ENCODE measurements around the gene MLC1. TPM values are rescaled to one million over a fixed set of nuclear protein-coding genes. Genes with fewer than 3 reads are reported as not detected.

MLC1 gene
- total RNA-seq, 1 donor from 2014 or later = not detected

DNA sequence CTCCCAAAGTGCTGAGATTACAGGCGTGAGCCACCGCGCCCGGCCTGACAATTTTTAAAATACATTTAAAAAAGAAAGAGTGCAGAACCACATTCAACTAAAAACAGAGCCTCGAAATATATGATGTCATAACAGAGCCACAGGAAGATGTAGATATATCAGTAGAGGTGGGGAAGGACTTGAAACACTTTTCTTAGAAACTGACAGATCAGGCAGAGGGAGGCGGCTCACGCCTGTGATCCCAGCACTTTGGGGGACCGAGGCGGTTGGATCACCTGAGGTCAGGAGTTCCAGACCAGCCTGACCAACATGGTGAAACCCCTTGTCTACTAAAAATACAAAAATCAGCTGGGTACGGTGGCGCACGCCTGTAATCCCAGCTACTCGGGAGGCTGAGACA, 7.0 kb downstream of the MLC1 start:
- no peak for DNase-seq (ENCODE audit: low read depth in 2 of 2)

DNA sequence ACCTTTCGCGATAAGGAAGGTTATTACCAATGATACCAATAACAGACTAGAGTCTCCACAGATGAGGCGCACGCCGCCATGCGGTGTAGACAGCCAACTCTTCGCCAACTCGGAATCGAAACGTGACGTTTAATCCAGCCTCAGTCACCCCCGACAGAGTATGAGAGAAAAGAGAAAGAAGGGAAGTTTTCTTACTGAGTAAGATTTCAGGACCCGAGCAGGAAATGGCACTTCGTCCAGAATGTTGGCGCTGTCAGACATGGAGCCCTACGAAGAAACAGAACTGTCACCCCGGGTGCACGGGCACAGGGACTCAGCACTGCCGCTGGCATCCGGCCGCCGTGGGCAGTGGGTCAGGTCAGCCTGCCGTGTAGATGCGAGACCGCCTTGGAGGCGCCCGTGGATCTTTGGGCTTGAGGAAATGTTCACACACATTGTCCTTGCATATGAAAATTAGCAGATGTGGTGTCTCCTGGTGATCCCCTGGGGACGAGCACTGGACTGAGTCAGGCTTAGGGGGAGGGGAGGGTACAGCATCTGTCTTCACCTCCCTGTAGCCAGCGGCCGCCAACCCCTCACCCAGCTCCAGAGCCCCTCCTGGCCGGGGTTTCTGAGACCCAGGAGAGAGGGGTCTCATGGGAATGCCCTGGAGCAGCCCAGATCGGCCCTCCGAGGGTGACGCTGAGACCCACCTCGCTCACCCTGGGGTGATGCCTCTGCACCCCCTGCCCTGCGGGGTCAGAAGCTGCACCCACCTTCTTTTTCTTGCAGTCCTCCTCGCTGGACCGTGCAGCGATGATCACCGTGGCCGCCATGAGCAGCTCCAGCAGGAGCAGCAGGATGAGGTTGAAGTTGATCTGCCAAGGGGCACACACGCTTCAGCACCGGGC, 8.3 kb downstream of the MLC1 start:
- DNase-seq (ENCODE audit: low read depth in 2 of 2) = no peak

DNA sequence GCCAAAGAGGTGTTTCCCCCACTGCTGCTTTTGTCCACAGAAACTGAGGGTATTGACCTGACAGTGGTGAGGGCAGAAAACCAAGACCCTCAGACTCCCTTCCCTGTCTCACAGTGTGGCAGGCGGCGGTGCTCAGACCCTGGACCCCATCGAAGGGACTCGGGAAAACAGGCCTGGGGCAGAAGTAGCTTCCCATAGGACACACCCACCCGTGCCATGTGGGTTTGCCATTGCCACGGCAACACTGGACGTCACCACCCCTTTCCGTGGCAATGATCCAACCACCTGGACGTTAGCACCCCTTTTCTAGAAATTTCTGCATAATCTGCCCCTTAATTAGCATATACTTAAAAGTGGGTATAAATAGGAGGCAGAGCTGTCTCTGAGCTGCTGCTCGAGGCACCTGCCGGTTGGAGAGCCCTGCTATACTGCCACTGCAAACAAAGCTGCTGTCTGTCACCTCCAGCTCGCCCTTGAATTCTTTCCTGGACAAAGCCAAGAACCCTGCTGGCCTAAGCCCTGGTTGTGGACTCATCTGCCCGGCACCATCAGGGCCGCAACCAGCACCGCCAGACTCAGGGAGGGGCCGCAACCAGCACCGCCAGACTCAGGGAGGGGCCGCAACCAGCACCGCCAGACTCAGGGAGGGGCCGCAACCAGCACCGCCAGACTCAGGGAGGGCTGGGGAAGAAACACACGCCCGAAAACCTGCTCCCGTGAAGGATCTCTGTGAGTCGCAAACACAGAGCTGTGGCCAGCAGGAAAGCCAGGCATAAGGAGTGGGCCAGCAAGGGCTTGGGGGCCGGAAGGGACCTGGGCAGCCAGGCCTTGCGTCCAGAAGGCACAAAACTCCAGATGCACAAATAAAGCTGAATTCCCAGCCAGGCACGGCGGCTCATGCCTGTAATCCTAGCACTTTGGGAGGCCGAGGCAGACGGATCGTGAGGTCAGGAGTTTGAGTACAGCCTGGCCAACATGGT, 10.4 kb downstream of the MLC1 start:
- DNase-seq (ENCODE audit: low read depth in 2 of 2) = no peak

DNA sequence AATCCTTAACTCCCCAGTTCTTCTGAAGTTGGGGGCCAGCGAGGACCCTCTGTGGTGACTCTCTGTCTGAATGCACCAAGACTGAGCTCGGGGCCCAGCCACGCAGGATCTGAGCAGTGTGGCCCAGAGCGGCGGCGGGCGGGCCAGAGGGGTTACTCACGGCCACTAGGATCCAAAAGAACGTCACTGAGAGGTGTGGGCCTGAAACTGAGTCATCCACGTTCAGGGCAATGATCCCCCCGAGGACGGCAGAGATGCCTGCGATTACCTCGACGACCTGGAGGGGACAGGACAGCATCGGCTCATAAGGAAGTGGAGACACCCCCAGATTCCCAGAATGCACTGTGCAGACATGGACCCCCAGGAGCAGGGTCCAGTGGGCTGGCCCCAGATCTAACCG, 11.2 kb downstream of the MLC1 start:
- no peak for DNase-seq (ENCODE audit: low read depth in 2 of 2)

DNA sequence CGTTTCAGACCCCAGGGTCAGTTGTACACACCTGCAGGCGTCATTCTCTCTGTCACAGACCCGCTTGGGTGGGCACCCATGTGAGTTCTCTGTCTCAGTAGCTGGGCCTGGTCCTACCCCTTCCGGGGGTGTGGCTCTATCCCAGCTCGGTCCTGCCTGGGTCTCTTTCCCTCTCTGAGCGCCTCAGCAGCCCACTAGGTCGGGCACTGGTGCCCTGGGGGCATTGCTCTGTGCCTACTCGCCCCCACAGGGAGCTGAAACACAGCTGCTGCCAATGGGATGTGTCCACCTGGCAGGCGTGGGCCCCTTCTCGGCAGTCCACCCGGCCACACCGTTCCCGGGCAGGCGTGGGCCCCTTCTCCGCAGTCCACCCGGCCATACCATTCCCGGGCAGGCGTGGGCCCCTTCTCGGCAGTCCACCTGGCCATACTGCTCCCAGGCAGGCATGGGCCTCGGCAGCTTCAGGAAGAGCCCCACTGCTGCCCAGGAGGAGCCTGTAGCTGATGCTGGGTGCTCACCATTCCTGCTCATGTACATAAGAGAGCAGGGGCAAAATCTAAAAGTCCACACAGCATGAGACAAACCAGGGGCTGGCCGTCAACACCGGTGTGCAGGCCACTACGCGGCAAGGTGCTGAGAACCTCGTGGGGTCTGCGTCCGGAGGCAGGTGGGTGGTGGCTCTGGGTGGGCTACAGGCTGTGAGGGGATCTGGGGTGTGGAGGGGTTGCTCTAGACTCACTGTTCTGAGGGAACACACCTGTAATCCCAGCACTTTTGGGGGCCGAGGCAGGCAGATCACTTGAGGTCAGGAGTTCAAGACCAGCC, 12.3 kb downstream of the MLC1 start:
- no peak for DNase-seq (ENCODE audit: low read depth in 2 of 2)

DNA sequence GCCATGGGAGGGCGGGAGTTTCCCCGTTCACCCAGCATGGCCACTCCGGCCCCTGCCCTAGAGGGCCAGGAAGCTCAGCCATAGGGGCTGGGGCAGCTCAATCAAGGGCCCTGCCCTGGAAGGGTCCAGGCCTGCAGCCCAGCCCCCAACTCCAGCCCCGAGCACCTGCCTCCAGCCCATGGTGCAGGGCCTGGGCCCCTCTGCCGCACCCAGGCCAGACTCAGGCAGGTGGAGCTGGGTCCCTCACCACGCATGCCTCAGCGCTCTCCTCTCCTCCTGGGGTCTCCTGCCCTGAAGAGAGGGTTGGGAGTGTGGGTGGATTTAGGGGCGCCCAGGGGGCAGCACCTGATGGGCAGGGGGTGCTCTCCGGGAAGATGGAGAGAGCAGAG, 13.1 kb downstream of the MLC1 start:
- no peak for DNase-seq (ENCODE audit: low read depth in 2 of 2)

DNA sequence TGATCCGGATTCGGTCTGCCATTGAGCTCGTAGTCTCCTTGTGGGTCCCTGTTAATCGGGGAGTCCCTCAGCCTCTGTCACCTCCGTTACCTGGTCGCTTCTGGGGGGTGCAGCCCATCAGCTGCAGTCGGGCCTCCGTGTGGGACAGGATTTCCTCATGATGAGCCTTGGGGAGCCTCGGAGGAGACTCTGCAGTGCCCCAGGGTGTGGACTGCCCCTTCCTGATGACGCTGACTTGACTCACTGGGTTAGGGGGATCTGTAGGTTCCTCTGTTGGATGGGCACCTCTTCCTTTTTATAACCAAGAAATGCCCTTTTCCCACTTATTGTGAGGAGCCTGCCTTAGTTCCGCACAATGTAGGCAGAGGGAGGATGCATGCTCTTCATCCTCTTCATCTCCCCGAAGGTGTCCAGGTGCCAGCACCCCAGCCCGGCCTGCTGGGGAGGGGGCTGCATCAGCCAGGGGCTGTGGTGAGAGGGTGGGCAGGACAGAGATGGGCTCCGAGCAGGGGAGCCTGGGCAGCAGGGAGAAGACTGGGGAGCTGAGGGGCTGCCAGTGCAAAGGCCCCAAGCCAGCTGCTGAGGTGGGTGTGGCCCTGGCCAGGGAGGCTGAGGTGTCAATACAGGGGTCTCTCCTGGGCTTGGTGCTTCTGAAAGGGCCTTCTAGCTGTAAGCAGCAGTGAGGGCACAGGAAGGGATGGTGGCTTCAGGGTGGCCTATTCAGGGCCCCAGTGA, 13.6 kb downstream of the MLC1 start:
- DNase-seq (ENCODE audit: low read depth in 2 of 2) = no peak

DNA sequence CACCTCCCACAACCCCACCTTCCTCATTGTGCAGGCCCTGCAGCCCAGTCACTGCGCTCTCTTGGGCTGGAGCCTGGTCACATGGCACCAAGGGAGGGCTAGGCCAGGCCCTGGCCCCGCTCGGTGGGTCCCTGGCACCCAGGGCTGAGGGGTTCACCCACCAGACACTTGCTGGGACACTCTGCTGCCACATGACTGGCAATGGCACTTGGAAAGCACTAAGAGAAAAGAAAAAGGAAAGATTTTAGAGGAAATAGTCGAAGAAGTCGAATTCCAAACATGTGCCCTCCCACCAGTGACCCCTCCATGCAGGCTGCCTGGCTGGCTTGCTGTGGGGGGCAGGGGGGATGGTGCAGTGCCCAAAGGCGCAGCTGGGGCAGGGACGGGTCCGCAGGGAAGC, 14.9 kb downstream of the MLC1 start:
- no peak for DNase-seq (ENCODE audit: low read depth in 2 of 2)

DNA sequence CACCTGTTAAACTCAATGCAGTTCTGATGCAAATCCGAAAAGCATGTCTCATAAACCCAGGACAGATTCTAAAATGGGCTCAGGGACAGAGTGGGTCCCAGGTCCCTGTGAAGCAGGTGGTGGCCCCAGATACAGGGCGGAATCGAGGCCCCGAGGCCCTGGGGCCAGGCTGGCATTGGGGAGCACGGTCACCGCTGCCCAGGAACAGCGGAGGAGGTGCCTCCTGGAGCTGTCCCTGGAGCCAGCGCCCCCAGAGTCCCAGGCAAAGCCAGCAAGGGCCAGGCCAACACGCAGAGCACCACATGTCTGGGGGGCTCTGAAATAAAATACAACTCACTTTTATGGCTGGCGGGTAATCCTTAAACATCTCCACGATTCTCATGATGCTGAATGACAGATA, 17.1 kb downstream of the MLC1 start:
- DNase-seq (ENCODE audit: low read depth in 2 of 2) = no peak

DNA sequence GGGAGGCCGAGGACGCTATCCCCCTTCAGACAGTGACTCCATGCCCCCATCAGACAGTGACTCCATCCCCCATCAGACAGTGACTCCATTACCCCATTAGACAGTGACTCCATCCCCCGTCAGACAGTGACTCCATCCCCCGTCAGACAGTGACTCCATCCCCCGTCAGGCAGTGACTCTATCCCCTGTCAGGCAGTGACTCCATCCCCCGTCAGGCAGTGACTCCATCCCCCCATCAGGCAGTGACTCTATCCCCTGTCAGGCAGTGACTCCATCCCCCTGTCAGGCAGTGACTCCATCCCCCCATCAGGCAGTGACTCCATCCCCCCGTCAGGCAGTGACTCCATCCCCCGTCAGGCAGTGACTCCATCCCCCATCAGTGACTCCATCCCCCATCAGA, 18.0 kb downstream of the MLC1 start:
- no peak for DNase-seq (ENCODE audit: low read depth in 2 of 2)

DNA sequence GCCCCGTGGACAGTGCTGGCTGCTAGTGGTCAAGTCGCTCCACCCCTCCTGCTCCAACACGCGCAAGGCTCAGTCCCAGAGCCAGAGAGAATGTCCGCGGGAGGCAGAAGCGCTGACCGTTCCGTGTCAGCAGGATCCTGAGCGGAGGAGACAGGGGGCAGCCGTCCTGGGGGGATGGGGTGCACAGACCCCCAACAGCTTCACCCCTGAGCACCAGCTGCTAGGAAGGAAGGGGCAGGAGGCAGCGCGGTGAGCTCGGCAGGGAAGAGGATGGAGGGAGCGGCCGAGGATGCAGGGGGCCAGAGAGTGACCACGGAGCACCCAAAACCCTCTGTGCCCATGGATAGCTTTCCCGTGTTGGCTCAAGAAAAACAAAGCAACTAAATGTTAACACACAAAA, 20.8 kb downstream of the MLC1 start:
- no peak for DNase-seq (ENCODE audit: low read depth in 2 of 2)

DNA sequence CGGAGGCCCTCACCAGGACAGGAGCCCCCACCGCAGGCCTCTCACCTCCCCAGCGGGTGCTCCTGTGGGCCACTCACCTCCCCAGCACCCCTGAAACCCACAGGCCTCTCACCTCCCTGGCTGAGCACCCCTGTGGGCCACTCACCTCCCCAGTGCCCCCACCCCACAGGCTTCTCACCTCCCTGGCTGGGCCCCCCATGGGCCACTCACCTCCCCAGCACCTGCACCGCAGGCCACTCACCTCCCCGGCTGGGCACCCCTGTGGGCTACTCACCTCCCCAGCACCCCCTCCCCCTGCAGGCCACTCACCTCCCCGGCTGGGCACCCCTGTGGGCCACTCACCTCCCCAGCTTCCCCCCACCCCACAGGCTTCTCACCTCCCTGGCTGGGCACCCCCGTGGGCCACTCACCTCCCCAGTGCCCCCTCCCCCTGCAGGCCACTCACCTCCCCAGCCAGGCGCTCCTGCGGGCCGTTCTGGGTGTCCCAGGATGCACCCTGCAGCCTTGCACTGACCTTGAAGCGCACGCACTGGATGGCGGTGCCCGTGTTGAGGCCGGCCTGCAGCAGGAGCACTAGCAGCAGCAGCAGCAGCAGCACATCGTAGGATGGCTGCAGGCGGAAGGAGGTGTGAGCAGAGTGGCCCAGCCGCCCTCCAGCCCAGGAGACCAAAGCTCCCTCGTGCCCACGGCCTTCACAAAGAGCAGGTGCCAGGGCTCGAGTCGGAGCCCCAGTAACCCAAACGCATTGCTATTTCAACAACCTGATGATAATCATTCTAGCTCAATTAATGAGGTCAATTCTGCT, 21.4 kb downstream of the MLC1 start:
- no peak for DNase-seq (ENCODE audit: low read depth in 2 of 2)

DNA sequence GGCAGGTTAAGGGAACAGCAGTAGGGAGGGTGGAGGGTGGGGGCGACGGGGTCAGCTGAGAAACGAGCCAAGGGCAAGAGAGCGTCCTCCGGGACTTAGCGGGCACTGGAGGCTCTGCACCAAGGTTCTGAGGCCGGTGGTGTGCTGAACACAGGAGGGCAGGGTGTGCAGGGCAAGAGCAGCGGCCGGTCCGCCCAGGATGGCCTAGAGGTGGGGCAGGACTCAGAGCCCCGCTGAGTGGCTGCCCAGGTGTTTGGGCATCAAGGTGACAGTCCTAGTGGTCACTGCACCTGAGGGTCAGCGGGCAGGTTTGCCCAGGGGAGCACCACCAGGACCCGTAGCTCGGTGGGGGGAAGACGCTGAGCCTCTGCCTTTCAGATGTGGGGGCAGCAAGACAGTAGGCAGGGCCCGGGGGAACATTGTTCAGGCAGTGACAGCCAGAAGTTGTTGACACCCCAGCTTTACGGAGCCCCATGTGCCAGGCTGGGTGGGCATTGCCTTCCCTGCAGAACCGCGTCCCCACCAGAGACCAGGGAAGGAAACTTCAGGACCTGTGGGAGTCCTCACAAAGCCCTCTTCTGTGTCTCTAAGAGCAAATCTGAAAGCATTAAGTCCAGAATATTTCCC, 22.6 kb downstream of the MLC1 start:
- no peak for DNase-seq (ENCODE audit: low read depth in 2 of 2)

DNA sequence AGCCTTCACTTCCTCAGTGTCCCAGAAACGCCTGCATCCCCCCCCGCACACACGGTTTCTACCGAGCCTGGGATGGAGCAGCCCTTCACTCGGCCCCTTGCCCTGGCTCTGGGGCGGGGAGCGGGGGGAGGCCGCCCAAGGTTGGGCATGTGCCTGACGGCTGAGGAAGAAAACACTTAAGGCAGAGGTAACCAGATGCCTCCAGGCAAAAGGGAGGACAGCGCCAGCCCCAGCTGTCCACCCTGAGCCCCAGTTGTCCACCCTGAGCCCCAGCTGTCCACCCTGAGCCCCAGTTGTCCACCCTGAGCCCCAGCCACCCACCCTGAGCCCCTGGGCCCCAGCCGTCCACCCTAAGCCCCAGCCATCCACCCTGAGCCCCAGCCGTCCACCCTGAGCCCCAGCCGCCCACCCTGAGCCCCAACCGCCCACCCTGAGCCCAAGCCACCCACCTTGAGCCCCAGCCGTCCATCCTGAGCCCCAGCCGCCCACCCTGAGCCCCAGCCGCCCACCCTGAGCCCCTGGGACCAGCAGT, 23.3 kb downstream of the MLC1 start:
- DNase-seq (ENCODE audit: low read depth in 2 of 2) = no peak

DNA sequence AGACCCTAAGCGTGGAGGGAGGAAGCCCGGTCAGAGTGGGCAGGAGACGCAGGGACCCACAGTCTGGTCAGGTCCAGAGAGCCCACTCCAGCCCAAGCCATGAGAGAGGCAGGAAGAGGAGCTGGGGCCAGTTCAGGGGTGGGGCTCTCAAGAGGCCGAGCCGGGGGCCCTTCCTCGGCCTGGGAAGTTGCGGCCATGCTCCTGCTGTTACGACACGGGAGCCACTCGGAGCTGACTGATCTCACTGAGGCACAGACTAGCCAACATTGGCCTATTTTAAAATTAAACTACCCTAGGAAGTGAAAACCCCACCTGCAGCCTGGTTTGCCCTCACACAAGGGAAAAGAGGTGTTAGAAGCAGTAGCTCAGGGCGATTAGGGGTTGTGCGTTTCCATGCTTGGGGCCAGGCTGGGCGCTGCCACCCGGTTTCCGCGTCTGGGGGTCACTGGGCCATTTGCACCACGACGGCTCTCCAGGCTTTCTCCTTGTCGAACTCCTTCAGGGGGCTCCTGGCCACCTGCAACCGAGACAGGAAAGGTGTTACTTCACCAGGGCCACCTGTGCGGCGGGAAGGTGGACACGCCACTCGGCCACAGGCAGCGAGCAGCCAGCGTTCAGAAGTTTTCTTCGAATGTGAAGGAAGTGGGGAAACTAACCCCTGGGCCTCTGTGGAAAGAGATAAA, 23.9 kb downstream of the MLC1 start:
- no peak for DNase-seq (ENCODE audit: low read depth in 2 of 2)

DNA sequence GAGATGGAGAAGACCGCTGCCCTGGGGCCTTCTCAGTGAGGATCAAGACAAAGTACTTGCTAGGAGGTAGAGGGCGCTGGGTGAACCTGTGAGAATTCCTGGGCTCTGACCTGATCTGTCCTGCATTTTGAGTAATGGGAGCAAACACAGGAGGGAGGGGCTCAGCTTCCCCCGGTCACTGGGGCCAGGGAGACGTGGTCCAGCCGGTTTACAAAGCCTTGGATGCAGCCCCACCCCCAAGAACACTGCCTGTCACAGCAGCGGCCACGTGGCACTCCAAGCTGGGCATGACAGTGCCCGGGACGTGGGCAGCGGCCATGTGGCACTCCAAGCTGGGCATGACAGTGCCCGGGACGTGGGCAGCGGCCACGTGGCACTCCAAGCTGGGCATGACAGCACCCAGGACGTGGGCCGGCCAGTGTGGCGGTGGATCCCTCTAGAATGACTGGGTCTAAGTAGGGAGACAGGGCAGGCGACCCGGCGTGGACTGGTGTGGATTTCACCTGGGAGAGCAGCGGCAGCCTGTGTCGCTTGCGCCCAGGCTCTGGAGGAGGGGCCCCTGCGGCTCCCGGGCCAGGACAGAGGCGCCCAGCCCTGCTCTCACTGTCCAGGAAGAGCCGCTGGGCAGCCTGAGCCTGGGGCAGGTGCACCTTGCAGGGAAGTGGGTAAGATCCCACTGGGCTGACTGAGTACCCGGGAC, 24.6 kb downstream of the MLC1 start:
- DNase-seq (ENCODE audit: low read depth in 2 of 2) = no peak

DNA sequence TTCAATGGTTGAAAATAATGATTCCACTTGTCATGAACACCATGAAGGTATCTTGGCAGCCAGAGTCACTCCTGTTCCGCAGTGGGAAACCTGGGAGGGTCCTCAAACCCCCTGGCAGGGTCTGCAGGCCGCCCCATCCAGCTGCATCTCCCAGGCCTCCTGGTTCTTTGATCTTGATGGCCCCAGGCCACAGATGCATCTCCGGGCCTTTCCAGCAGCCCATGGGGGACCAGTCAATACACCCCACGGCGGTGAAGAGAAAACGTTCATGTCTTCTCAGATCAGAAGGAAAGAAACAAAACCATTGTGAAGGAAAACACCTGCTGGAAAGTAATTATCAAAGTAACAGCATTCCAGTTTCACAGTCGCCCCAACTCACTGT, 25.4 kb downstream of the MLC1 start:
- DNase-seq (ENCODE audit: low read depth in 2 of 2) = no peak

Measured in dermis microvascular lymphatic vessel endothelial cell (primary cell).